Endothelial cell (in vitro differentiated cells): Measurements from ENCODE around the gene DCBLD2. TPM values are rescaled to one million over a fixed set of nuclear protein-coding genes. Genes with fewer than 3 reads are reported as not detected.
"Not testable (repeated sequence)": the region's sequence is repeated elsewhere in the genome, so short reads cannot be mapped to it uniquely, and the experiment has no call there.

Experiments
- DNase-seq: peaks from one replicate; pipeline ENCODE4 v3.0.0; 2021; ENCODE audit warnings: low spot score
- H3K27ac Mint-ChIP-seq: one replicate; pipeline ENCODE4 v1.8.0; 2021; ENCODE audit warnings: mixed read lengths, inconsistent platforms; ENCODE audit not compliant: unreplicated experiment
- H3K27me3 Mint-ChIP-seq: one replicate; pipeline ENCODE4 v1.8.0; 2021; ENCODE audit warnings: mild to moderate bottlenecking, moderate library complexity, mixed read lengths, inconsistent platforms; ENCODE audit not compliant: unreplicated experiment
- H3K36me3 Mint-ChIP-seq: one replicate; pipeline ENCODE4 v1.8.0; 2021; ENCODE audit warnings: mild to moderate bottlenecking, low read depth, mixed read lengths, inconsistent platforms; ENCODE audit not compliant: unreplicated experiment
- H3K4me1 Mint-ChIP-seq: one replicate; pipeline ENCODE4 v1.8.0; 2021; ENCODE audit warnings: mild to moderate bottlenecking, mixed read lengths, inconsistent platforms; ENCODE audit not compliant: unreplicated experiment
- H3K4me3 Mint-ChIP-seq: one replicate; pipeline ENCODE4 v1.8.0; 2021; ENCODE audit warnings: mild to moderate bottlenecking, mixed read lengths, inconsistent platforms; ENCODE audit not compliant: unreplicated experiment
- H3K9me3 Mint-ChIP-seq: one replicate; pipeline ENCODE4 v1.8.0; 2021; ENCODE audit warnings: mixed read lengths, inconsistent platforms; ENCODE audit not compliant: unreplicated experiment
- total RNA-seq: library from RNA; stranded (reverse); fragmentation: NEBNext Ultra II Directional; extraction: Animal tissue kit (Norgen Biotek cat#: 25700); gene quantifications from one replicate; pipeline ENCODE4 v1.2.1, GENCODE V29; 2021; ENCODE audit not compliant: unreplicated experiment
- TF ChIP-seq, protein P1 (sequence below): fragments of 200-600 bp; sonication (generic); IDR thresholded peaks from one replicate; pipeline ENCODE4 v1.5.0; 2021; ENCODE audit warnings: antibody characterized with exemption; ENCODE audit not compliant: unreplicated experiment

The DCBLD2 gene
- total RNA-seq, 1 donor from 2014 or later: 26.9 TPM

DNA sequence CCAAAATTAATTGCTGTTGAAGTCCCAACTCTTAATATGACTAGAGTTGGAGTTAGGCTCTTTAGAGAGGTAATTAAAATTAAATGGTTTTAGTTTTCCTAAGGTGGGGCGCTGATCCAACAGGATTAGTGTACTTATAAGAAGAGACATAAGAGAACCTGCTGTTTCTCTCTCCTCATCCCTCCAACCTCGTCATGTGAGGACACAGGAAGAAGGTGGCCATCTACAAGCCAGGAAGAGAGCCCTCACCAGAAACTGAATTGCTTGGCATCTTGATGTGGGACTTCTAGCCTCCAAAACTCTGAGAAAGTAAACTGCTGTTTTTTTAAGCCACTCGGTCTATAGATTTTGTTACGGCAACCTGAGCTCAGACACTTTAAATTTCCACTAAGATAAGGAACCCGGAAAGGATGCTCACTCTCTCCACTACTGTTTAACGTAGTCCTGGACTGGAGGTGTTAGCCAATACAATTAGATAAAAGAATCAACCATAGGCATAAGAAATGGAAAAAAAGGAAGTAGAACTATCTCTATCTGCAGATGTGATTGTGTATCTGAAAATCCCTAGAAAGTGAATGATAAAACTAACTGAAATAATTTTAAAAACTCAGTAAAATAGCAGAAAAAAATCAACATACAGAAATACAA is 26.8 kb downstream of the DCBLD2 start:
- Mint-ChIP-seq H3K27me3 (peaks cover 1% of the 10 kb centered on the region), H3K4me1 (peaks cover 7% of the 10 kb centered on the region), H3K27ac (no peak overlapping the region), H3K36me3 (no peaks in the 10 kb centered on the region), H3K9me3 (no peaks in the 10 kb centered on the region), H3K4me3 (no peak overlapping the region)
- TF ChIP-seq, protein P1, sequence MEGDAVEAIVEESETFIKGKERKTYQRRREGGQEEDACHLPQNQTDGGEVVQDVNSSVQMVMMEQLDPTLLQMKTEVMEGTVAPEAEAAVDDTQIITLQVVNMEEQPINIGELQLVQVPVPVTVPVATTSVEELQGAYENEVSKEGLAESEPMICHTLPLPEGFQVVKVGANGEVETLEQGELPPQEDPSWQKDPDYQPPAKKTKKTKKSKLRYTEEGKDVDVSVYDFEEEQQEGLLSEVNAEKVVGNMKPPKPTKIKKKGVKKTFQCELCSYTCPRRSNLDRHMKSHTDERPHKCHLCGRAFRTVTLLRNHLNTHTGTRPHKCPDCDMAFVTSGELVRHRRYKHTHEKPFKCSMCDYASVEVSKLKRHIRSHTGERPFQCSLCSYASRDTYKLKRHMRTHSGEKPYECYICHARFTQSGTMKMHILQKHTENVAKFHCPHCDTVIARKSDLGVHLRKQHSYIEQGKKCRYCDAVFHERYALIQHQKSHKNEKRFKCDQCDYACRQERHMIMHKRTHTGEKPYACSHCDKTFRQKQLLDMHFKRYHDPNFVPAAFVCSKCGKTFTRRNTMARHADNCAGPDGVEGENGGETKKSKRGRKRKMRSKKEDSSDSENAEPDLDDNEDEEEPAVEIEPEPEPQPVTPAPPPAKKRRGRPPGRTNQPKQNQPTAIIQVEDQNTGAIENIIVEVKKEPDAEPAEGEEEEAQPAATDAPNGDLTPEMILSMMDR: no peak
- DNase-seq: no peak

- Mint-ChIP-seq H3K36me3 (peaks cover 19% of the 10 kb centered on the region), H3K4me1 (no peaks in the 10 kb centered on the region), H3K27me3 (peaks cover 1% of the 10 kb centered on the region), H3K27ac (no peak overlapping the region), H3K4me3 (no peak overlapping the region), H3K9me3 (peaks cover 6% of the 10 kb centered on the region)
- TF ChIP-seq, protein P1: no peak
- DNase-seq: no peak
Observed at GRCh38 chr3:98869391-98869790, 32.1 kb downstream of the DCBLD2 start.

- H3K4me1 Mint-ChIP-seq, H3K4me3 Mint-ChIP-seq, H3K27ac Mint-ChIP-seq, DNase-seq, H3K9me3 Mint-ChIP-seq, H3K27me3 Mint-ChIP-seq: not testable (repeated sequence)
- H3K36me3 Mint-ChIP-seq: peaks cover 23% of the 10 kb centered on the region
Observed at GRCh38 chr3:98857971-98858370, 43.5 kb downstream of the DCBLD2 start.

DNA sequence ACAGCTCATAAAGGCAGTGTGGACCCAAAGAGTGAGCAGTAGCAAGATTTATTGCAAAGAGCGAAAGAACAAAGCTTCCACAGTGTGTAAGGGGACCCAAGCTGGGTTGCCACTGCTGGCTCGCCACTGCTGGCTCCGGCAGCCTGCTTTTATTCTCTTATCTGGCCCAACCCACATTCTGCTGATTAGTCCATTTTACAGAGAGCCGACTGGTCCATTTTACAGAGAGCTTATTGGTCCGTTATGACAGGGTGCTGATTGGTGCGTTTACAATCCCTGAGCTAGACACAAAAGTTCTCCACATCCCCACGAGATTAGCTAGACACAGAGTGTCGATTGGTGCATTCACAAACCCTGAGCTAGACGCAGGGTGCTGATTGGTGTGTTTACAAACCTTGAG is 44.2 kb downstream of the DCBLD2 start:
- not testable (repeated sequence) for H3K4me1 Mint-ChIP-seq, H3K27me3 Mint-ChIP-seq, H3K9me3 Mint-ChIP-seq, DNase-seq, H3K27ac Mint-ChIP-seq
- peak overlapping the region; percentile 66 for H3K4me3 Mint-ChIP-seq
- H3K36me3 Mint-ChIP-seq: peaks cover 23% of the 10 kb centered on the region

GRCh38 chr3:98856724-98857123 is 44.8 kb downstream of the DCBLD2 start:
- Mint-ChIP-seq H3K9me3 (no peaks in the 10 kb centered on the region), H3K27me3 (peaks cover 2% of the 10 kb centered on the region), H3K36me3 (peaks cover 23% of the 10 kb centered on the region), H3K27ac (no peak overlapping the region), H3K4me1 (no peaks in the 10 kb centered on the region), H3K4me3 (peak overlapping the region; percentile 66)
- TF ChIP-seq, protein P1: no peak
- no peak for DNase-seq

- Mint-ChIP-seq H3K27ac (no peak overlapping the region), H3K4me1 (peaks cover 6% of the 10 kb centered on the region), H3K4me3 (no peak overlapping the region), H3K9me3 (no peaks in the 10 kb centered on the region), H3K36me3 (peaks cover 23% of the 10 kb centered on the region), H3K27me3 (peaks cover 2% of the 10 kb centered on the region)
- no peak for DNase-seq
- TF ChIP-seq, protein P1: no peak
Observed at GRCh38 chr3:98855806-98856400, 45.6 kb downstream of the DCBLD2 start.
